Measurements from ENCODE around the gene OSBPL2.

DNA sequence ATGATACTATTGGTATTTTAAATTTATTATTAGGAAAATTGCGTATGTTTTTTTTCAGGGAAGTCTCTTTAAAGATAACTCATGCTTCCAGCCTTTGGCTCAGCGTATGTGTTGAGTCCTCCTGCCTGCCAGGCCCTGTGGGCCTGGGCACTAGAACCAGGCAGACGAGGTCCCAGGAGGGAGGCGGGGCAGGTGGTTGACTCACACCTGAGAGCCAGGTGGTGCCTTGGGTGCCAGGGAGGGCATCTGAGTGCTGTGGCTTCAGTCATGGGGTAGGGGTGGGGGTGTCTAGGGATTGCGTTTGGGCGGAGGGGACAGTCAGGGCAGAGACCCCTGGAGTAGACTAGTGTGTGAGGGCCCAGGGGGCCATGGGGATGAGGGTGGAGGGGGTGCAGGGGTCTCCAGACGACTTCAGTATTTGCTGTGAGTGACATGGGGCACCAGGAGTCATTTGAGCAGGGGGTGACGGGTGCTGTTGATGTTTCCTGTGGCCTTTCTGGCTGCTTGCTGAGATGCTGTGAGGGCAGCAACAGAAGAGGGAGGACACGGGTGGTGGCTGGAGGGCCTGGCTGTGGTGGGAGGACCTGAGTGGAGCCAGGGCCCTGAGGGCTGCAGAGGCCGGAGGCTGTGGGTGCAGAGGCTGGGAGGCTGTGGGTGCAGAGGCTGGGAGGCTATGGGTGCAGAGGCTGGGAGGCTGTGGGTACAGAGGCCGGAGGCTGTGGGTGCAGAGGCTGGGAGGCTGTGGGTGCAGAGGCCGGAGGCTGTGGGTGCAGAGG is 49.6 kb downstream of the OSBPL2 start:
- TF ChIP-seq, protein P1, sequence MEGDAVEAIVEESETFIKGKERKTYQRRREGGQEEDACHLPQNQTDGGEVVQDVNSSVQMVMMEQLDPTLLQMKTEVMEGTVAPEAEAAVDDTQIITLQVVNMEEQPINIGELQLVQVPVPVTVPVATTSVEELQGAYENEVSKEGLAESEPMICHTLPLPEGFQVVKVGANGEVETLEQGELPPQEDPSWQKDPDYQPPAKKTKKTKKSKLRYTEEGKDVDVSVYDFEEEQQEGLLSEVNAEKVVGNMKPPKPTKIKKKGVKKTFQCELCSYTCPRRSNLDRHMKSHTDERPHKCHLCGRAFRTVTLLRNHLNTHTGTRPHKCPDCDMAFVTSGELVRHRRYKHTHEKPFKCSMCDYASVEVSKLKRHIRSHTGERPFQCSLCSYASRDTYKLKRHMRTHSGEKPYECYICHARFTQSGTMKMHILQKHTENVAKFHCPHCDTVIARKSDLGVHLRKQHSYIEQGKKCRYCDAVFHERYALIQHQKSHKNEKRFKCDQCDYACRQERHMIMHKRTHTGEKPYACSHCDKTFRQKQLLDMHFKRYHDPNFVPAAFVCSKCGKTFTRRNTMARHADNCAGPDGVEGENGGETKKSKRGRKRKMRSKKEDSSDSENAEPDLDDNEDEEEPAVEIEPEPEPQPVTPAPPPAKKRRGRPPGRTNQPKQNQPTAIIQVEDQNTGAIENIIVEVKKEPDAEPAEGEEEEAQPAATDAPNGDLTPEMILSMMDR (IDR thresholded peaks at IDR 0.05) = no peak
- no peak for TF ChIP-seq POLR2A (IDR thresholded peaks at IDR 0.05)
